Muscle layer of colon (tissue), 2 donors: Measurements from ENCODE around the gene NELL2.

Experiments used
- H3K27ac ChIP-seq: one replicate; pipeline ENCODE4 v1.7.0; 2013; ENCODE audit warnings: low read depth, mild to moderate bottlenecking, low read length, moderate library complexity
- H3K27me3 ChIP-seq, 2 donors: one replicate each; pipeline ENCODE4 v1.7.0; 2013; ENCODE audit warnings: low read length in 2 of 2, mild to moderate bottlenecking in 2 of 2; ENCODE audit not compliant: insufficient read depth in 2 of 2, control insufficient read depth in 1 of 2
- H3K36me3 ChIP-seq: one replicate; pipeline ENCODE4 v1.7.0; 2013; ENCODE audit warnings: mild to moderate bottlenecking, low read length; ENCODE audit not compliant: insufficient read depth
- H3K4me1 ChIP-seq: one replicate; pipeline ENCODE4 v1.7.0; 2013; ENCODE audit warnings: mild to moderate bottlenecking, low read length; ENCODE audit not compliant: insufficient read depth
- H3K4me3 ChIP-seq, 2 donors: one replicate each; pipeline ENCODE4 v1.7.0; 2013; ENCODE audit warnings: low read length in 2 of 2, low read depth in 1 of 2, mild to moderate bottlenecking in 1 of 2, moderate library complexity in 1 of 2
- H3K9ac ChIP-seq: one replicate; pipeline ENCODE4 v1.7.0; 2013; ENCODE audit warnings: low read length
- H3K9me3 ChIP-seq: one replicate; pipeline ENCODE4 v1.7.0; 2013; ENCODE audit warnings: mild to moderate bottlenecking, low read length
- donor health status: abdominal sarcoma.
- donor health status: Adenocarcinoma of cecum.

NELL2 gene

GRCh38 chr12:44875417-44875953 is 630 bp downstream of the NELL2 start:
- H3K36me3 ChIP-seq: no peaks in the 10 kb centered on the region
- peaks cover 9% of the 10 kb centered on the region for H3K4me1 ChIP-seq
- no peak overlapping the region for H3K9ac ChIP-seq
- H3K4me3 ChIP-seq: peak overlapping the region; percentile 49 to 60
- H3K27me3 ChIP-seq: peaks cover 16 to 22% of the 10 kb centered on the region in 2 donors
- no peak overlapping the region for H3K27ac ChIP-seq
- no peaks in the 10 kb centered on the region for H3K9me3 ChIP-seq

- Histone ChIP-seq H3K9me3 (no peaks in the 10 kb centered on the region), H3K9ac (no peak overlapping the region), H3K4me1 (peaks cover 9% of the 10 kb centered on the region), H3K27me3 (peaks cover 16 to 22% of the 10 kb centered on the region in 2 donors), H3K27ac (no peak overlapping the region), H3K4me3 (peak overlapping the region; percentile 49 to 60), H3K36me3 (no peaks in the 10 kb centered on the region)
These were observed 1.1 kb downstream of the NELL2 start for GRCh38 chr12:44874981-44875416.

GRCh38 chr12:44873898-44874297 is 2.2 kb downstream of the NELL2 start:
- Histone ChIP-seq H3K4me1 (peaks cover 9% of the 10 kb centered on the region), H3K36me3 (no peaks in the 10 kb centered on the region), H3K9me3 (no peaks in the 10 kb centered on the region), H3K27ac (no peak overlapping the region), H3K9ac (no peak overlapping the region), H3K4me3 (no peak overlapping the region), H3K27me3 (peaks cover 16 to 22% of the 10 kb centered on the region in 2 donors)

GRCh38 chr12:44869503-44869902 is 6.6 kb downstream of the NELL2 start:
- H3K36me3 ChIP-seq: no peaks in the 10 kb centered on the region
- no peak overlapping the region for H3K4me3 ChIP-seq
- H3K9me3 ChIP-seq: no peaks in the 10 kb centered on the region
- no peaks in the 10 kb centered on the region for H3K4me1 ChIP-seq
- H3K27ac ChIP-seq: no peak overlapping the region
- no peak overlapping the region for H3K9ac ChIP-seq
- peaks cover 8 to 9% of the 10 kb centered on the region in 2 donors for H3K27me3 ChIP-seq

GRCh38 chr12:44863867-44864266 is 12.2 kb downstream of the NELL2 start:
- no peak overlapping the region for H3K4me3 ChIP-seq
- no peaks in the 10 kb centered on the region for H3K9me3 ChIP-seq
- H3K27ac ChIP-seq: no peak overlapping the region
- no peaks in the 10 kb centered on the region for H3K36me3 ChIP-seq
- H3K9ac ChIP-seq: no peak overlapping the region
- H3K4me1 ChIP-seq: no peaks in the 10 kb centered on the region
- no peaks in the 10 kb centered on the region for H3K27me3 ChIP-seq

GRCh38 chr12:44859998-44860689 is 16.0 kb downstream of the NELL2 start:
- no peaks in the 10 kb centered on the region for H3K27me3 ChIP-seq
- no peaks in the 10 kb centered on the region for H3K4me1 ChIP-seq
- H3K9ac ChIP-seq: no peak overlapping the region
- no peak overlapping the region for H3K27ac ChIP-seq
- H3K9me3 ChIP-seq: no peaks in the 10 kb centered on the region
- no peaks in the 10 kb centered on the region for H3K36me3 ChIP-seq
- H3K4me3 ChIP-seq: no peak overlapping the region

- H3K36me3 ChIP-seq: no peaks in the 10 kb centered on the region
These were observed 17.8 kb downstream of the NELL2 start for GRCh38 chr12:44858226-44858855.

GRCh38 chr12:44852483-44852882 is 23.6 kb downstream of the NELL2 start:
- peaks cover 5% of the 10 kb centered on the region for H3K4me1 ChIP-seq
- no peak overlapping the region for H3K4me3 ChIP-seq
- H3K9me3 ChIP-seq: no peaks in the 10 kb centered on the region
- no peak overlapping the region for H3K9ac ChIP-seq
- no peaks in the 10 kb centered on the region for H3K27me3 ChIP-seq
- H3K36me3 ChIP-seq: no peaks in the 10 kb centered on the region
- no peak overlapping the region for H3K27ac ChIP-seq

More at GRCh38 chr12:44858226-44858855, 17.8 kb downstream of the NELL2 start:
- Histone ChIP-seq H3K27ac (no peak overlapping the region), H3K4me3 (no peak overlapping the region), H3K27me3 (no peaks in the 10 kb centered on the region), H3K9ac (no peak overlapping the region), H3K4me1 (no peaks in the 10 kb centered on the region), H3K9me3 (no peaks in the 10 kb centered on the region)

GRCh38 chr12:44851586-44851985 is 24.5 kb downstream of the NELL2 start:
- no peaks in the 10 kb centered on the region for H3K9me3 ChIP-seq
- H3K4me3 ChIP-seq: no peak overlapping the region
- peaks cover 11% of the 10 kb centered on the region for H3K4me1 ChIP-seq
- no peaks in the 10 kb centered on the region for H3K36me3 ChIP-seq
- no peak overlapping the region for H3K9ac ChIP-seq
- H3K27me3 ChIP-seq: no peaks in the 10 kb centered on the region
- H3K27ac ChIP-seq: no peak overlapping the region

GRCh38 chr12:44848703-44849085 is 27.4 kb downstream of the NELL2 start:
- Histone ChIP-seq H3K4me3 (no peak overlapping the region), H3K4me1 (peaks cover 11% of the 10 kb centered on the region), H3K27me3 (no peaks in the 10 kb centered on the region), H3K36me3 (no peaks in the 10 kb centered on the region), H3K27ac (no peak overlapping the region), H3K9ac (no peak overlapping the region), H3K9me3 (no peaks in the 10 kb centered on the region)

GRCh38 chr12:44847888-44848702 is 28.0 kb downstream of the NELL2 start:
- Histone ChIP-seq H3K27me3 (no peaks in the 10 kb centered on the region), H3K4me1 (peaks cover 11% of the 10 kb centered on the region), H3K4me3 (no peak overlapping the region), H3K36me3 (no peaks in the 10 kb centered on the region), H3K9me3 (no peaks in the 10 kb centered on the region), H3K27ac (no peak overlapping the region), H3K9ac (no peak overlapping the region)
